ENCODE results near the gene QPCTL. TPM values are rescaled to one million over a fixed set of nuclear protein-coding genes. Genes with fewer than 3 reads are reported as not detected.
"Not testable (repeated sequence)": the region's sequence is repeated elsewhere in the genome, so short reads cannot be mapped to it uniquely, and the experiment has no call there.

Gene QPCTL
- polyA plus RNA-seq, 10 donors: 2.1 to 4.5 (median 3.4) TPM

DNA sequence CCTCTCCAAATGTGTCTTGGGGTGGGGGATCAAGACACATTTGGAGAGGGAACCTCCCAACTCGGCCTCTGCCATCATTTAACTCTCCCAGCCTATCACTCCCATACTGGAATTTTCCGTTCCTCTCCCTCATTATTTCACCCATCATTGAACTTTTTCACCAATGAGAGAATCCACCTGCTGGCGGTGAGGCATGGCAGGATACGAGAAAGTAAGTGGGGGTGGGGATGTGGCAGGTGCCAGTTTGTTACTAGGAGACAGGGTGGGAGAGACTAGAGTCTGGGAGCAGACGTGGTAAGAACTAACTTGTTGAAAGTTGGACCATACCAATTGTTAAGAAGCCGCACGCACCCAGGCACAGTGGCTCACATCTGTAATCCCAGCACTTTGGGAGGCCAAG, 17.5 kb upstream of the QPCTL start:
- DNase-seq: no peak

DNA sequence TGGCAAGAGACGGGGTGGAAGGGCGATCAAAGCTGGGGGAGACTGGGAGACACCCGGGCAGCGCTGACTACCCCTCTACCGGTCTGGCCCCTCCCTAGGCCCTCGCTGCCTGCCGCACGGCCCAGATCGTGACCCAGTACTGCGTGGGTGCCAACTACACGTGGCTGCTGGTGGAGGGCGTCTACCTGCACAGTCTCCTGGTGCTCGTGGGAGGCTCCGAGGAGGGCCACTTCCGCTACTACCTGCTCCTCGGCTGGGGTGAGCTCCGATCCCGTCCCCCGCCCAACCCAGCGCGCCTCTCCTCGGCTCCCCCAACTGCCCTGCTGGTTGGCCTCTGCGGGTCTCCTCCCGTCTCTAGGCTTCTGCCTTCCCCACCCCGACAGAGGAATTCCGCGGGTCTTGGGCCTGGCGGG, 15.6 kb upstream of the QPCTL start:
- DNase-seq: no peak

DNA sequence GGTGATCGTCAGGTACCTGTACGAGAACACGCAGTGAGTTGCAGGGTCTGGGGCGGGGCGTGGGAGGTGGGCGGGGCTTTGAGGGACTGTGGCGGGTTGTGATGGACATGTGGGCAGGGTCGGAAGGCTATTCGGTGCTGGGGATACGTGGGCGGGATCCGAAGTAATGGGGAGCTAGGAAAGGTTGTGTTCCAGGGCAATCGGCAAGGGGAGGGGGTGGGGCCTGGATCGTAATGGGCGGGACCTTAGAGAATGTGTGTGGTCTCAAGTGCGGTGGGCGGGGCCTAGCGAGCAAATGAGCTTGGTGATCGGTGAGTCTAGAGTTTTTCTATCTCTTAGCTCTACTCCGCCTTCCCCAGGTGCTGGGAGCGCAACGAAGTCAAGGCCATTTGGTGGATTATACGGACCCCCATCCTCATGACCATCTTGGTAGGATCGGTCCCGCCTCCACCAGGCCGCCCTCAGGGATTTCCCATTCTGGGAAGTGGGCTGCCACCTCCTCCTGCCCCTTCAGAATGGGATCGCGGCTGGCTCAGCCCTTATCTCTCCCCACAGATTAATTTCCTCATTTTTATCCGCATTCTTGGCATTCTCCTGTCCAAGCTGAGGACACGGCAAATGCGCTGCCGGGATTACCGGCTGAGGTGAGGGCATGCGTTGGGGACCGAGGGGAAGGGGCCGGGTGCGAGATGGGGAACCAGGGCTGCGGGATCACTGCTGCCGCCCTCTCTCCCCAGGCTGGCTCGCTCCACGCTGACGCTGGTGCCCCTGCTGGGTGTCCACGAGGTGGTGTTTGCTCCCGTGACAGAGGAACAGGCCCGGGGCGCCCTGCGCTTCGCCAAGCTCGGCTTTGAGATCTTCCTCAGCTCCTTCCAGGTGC, 14.9 kb upstream of the QPCTL start:
- DNase-seq: peak in 1 of 3 donors; percentile 48

DNA sequence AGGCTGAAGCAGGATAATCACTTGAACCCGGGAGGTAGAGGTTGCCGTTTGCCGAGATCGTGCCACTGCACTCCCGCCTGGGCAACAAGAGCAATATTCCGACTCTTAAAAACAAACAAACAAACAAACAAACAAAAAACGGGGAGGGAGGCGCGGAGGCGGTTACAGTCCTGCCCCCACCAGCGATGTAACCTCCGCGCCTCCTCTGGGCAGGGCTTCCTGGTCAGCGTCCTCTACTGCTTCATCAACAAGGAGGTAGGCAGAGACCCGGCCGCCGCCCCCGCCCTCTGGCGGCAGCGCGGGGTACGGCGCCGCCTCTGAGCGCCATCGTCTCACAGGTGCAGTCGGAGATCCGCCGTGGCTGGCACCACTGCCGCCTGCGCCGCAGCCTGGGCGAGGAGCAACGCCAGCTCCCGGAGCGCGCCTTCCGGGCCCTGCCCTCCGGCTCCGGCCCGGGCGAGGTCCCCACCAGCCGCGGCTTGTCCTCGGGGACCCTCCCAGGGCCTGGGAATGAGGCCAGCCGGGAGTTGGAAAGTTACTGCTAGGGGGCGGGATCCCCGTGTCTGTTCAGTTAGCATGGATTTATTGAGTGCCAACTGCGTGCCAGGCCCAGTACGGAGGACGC, 11.0 kb upstream of the QPCTL start:
- peak; percentile 49 to 85 (median 77) for DNase-seq

DNA sequence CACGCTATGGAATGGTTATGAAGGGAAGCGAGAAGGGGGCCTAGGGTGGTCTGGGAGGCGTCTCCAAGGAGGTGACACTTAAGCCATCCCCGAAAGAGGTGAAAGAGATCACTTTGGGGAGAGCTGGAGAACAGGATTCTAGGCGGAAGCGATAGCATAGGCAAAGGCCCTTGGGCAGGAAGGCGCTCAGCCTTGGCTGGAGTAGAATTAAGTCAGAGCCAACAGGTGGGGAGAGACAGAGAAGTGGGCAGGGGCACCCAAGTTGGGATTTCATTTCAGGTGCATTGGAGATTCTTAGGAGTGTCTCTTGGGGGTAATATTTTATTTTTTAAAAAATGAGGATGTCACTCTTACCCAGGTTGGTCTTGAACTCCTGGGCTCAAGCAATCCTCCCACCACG, 10.3 kb upstream of the QPCTL start:
- no peak for DNase-seq

DNA sequence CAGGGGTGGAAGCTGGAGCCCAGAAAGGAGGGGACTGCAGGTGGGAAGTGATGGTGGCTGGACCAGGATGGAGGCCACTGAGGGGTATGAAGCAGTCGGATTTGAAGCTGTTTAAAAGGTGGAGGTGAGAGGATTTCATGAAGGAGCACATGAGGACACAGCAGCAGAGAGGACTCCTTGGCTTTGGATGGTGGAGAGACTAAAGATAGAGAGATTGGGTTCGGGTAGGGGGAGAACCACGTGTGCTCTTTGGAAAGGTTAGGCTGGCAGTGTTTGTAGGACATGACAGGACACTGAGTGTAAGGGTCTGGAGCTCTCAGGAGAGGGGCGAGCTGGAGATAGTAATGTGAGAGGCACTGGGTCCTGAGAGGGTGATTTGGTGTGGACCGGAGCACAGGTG, 9.6 kb upstream of the QPCTL start:
- DNase-seq: no peak

DNA sequence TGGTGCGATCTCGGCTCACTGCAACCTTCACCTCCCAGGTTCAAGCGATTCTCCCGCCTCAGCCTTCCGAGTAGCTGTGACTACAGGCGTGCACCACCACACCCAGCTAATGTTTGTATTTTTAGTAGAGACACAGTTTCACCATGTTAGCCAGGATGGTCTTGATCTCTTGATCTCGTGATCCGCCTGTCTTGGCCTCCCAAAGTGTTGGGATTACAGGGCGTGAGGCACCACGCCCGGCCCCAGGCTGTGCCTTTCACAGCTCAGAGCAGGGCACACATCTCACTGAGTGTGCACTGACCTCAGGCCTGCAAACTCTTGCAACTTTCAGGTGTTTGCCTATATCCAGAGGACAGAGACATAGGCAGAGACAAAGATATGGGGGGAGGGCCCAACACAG, 7.4 kb upstream of the QPCTL start:
- DNase-seq: not testable (repeated sequence)

DNA sequence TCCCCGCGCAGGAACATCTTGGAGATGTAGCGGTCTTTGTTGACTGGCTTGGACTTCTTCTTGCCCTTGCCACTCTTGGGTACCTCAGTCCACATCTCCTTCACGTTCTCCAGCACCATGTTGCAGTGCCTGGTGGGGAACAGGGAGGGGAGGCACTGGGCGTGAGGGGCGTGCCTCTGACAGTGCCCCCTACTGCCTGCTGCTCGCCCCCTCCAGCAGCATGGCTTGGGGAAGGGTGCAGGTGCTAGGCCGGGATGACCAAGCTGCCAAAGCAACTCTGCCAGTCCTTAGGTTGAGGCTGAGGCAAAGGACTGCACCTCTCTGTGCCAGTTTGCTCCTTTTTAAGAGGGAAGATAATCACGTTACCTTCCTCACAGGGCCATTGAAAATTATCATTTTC, 4.9 kb upstream of the QPCTL start:
- DNase-seq: no peak

DNA sequence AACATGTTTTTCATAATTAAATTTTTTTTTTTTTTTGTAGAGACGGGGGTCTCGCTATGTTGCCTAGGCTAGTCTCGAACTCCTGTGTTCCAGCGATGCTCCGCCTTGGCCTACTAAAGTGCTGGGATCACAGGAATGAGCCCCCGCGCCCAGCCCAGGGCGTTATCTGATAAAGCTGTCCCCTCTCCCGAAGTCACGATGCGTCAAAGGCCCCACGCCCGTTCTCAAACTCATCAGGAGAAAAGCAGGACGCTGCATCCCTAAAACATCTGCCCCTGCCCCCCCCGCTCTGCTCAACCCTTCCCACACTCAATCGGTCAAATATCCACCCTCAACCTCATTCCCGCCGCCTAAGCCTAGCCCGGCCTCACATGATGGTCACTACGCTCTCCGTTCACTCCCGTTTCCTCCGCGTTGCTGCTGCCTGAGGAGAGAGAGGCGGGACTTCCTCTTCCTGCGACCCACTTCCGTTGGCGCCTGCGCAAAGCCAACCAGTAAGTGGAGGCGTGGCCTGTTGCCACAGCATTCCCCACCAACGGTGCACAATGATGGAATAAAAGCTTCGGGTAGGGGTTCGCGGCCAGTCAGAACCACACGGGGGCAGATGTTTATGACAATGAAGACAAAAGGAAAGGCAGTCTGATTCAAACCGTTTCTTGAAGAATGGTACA, 815 bp upstream of the QPCTL start, which contains the start of gene SNRPD2:
Gene SNRPD2 (minus strand): TSS at position 438 of the 671 bp plus-strand sequence. CDS start 65 bp downstream, at position 373.
- peak; percentile 95 to 98 (median 96) for DNase-seq

DNA sequence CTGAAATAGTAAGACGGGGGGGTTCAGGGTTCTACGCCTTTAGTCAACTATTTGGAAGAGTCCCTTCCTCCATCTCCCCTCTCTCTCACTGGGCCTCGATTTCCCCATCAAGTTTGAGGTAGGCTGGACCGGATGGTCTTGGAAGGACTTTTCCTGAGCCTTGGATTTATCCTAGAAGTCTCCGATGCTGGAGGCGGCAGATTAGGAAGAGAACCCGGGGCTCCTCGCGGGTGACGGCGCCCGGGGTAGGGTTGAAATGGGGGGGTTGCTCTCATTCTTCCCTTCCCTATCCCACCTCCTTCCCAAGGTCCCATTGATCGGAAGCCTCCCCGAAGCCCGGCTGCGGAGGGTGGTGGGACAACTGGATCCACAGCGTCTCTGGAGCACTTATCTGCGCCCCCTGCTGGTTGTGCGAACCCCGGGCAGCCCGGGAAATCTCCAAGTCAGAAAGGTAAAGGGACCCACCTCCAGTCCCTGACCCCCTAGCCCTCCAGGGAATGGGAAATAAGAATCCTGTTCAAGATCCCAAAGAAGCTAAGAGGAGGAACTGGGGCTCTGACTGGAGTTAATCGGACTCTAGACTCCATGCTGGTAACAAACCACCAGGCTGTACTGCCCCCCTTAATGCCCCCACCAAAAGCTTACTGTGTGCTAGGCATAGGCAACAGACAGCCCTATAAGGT, 781 bp downstream of the QPCTL start:
- DNase-seq: peak in 2 of 3 donors; percentile 71 to 84

DNA sequence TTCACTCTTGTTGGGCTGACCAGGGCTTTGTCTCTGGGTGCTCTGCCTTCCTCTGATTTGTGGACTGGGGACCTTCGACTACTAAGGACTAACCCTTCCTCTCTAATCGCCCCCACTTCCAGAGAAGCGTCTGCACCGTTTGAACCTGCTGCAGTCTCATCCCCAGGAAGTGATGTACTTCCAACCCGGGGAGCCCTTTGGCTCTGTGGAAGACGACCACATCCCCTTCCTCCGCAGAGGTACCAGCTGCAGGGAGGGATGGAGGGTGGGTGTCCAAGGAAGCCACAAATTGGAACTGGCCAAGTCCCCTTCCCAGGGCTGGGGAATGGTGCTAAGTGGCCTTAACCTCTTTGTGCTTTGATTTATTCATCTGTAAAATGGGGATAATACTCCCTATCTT, 9.2 kb downstream of the QPCTL start:
- no peak for DNase-seq

DNA sequence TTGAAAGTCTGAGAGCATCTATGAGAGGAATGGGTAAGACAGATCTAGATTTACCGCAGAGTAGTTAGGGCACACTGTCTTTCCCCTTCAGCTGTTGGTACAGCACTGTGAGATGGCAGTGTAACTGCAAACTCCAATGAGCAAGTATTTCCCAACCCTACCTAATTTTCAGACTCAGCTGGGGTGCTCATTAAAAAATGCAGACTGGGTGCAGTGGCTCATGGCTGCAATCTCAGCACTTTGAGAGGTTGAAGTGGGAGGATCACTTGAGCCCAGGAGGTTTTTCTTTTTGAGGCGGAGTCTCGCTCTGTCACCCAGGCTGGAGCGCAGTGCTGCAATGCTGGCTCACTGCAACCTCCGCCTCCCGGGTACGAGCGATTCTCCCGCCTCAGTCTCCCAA, 12.6 kb downstream of the QPCTL start:
- DNase-seq: no peak

DNA sequence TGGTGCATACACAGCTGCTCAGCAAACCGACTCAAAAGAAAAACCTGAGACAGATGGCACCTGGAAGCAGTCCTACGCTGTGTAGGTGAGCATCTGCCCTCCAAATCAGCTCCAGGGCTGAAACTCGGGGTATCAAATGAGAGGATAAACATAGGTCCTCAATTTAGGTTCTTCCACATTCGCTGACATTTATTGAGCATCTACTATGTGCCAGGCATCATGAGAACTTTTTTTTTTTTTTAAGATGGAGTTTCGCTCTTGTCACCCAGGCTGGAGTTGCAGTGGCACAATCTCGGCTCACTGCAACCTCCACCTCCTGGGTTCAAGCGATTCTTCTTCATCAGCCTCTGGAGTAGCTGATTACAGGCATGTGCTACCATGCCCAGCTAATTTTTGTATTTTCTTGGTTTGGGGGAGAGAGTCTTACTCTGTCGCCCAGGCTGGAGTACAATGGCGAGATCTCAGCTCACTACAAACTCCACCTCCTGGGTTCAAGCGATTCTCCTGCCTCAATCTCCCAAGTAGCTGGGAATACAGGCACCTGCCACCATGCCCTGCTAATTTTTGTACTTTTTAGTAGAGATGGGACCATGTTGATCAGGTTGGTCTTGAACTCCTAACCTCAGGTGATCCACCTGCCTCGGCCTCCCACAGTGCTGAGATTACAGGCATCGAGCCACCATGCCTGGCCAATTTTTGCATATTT, 13.4 kb downstream of the QPCTL start:
- DNase-seq: no peak

DNA sequence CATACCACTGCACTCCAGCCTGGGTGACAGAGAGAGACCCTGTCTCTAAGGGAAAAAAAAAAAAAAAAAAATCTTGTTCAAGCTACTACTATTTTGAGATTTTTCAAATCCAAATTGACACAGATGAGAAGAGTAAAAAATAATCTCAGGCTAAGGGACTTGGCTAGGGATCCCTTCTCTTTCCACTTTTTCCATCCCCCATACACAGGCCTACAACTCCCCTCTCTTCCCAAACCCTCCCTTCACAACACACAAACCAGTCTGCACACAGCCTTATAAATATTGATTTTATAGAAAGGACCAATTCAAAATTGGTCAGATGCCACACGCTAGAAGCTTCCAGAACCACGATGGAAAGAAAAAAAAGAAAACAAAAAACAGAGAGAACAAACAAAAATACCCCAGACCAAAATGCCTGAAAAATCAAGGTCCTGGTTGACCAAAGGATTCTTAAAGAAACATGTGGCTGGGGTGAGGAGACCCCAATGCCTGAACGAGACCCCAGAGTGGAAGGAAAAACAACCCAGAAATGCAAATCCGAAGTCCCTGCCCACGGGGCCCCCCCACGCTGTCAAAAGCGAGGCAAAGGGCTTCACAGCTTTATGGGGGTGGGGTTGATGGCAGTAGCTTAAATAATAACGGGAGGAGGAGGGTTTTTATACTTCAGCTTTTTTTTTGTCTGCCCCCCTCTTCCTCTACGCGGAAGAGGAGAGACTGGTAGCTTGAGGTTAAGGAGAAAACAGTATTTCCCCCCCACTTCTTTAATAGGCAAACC, 18.1 kb downstream of the QPCTL start:
- DNase-seq: no peak

DNA sequence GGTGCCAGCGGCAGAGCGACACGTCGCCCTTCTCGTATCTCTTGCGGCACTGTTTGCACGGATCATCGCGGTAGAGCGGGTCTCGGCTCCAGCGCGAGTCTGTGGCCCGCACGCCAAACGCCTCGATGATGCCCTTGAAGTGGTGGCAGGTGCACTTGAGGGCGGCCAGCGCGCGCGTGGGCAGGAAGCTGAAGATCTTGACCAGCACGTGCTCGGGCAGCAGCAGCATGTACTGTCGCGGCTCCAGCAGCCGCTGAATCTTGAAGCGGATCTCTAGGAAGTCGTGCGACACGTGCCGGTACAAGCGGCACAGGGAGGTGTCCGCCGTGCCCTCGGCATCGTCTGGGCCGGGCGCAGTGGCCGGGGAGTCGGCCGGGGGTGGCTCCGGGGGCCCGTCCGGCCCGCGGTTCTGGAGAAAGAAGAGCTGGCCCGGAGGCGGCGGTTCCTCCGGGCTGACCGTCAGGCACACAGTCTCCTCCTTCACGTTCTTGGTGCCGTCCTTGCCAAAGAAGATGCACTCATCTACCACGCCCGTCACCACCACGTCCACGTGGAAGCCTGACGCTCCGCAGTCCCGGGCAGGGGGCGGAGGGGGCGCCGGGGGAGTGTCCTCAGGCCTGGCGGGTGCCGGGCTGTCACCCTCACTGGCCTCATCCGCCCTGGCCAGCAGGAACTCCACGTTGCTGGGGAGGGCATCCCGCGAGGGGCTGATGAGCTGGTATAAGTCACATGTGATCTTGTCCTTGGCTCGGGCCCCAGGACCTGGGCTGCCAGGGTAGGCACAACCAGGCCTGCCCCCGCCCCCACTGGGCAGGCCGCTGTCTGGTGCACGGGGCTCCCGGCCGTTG, 19.6 kb downstream of the QPCTL start:
- DNase-seq: no peak

DNA sequence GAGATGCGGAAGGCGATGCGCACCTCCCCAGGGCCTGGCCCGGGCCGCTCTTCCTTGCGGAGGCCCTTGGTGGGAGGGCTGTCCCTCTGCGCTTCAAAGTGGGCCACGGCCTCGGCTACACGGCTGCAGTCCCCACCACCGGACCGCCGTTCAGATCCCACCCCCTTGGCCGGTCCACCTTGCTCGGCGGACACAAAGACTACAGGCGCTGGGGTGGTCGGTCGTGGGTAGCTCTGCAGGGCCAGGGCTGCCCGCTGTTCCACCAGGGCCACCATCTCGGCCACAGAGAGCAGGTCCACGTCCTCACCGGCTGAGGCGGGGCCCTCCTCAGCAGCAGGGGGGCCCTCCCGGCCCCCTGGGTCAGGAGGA, 20.2 kb downstream of the QPCTL start:
- no peak for DNase-seq

DNA sequence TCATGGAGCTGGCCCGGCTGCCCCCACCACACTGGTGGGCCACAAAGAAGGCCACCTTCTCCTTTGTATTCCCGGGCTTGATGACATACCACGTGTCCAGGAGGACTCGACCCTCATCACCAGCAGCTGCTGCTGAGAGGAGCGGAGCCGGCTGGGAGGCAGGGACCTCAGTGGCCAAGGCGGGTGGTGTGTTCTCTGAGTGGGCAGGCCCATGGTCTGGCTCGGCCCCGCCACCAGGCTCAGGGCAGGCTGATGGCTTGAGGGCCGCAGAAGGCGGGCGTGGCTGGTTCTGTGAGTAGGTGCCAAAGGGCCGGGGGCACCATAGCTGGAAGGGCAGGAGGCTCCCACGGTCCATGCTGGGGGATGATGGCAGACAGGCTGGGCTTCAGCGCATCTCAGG, 20.7 kb downstream of the QPCTL start:
- no peak for DNase-seq

DNA sequence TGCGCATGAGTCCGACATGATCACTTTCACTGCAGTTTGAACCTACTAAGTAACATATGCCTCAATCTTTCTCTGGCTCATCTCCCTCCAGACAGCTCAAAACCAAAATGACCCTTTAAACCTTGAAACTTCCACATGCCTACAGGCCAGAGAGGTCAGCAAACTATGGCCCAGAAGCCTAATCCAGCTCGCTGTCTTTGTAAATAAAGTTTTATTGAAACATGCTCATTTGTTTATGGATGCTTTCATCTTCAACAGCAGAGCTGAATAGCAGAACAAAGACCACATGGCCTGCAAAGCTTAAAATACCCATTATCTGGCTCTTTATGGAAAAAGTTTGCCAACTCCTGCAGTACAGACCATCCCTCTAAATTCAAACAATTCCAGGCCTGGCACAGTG, 22.7 kb downstream of the QPCTL start:
- DNase-seq: no peak

DNA sequence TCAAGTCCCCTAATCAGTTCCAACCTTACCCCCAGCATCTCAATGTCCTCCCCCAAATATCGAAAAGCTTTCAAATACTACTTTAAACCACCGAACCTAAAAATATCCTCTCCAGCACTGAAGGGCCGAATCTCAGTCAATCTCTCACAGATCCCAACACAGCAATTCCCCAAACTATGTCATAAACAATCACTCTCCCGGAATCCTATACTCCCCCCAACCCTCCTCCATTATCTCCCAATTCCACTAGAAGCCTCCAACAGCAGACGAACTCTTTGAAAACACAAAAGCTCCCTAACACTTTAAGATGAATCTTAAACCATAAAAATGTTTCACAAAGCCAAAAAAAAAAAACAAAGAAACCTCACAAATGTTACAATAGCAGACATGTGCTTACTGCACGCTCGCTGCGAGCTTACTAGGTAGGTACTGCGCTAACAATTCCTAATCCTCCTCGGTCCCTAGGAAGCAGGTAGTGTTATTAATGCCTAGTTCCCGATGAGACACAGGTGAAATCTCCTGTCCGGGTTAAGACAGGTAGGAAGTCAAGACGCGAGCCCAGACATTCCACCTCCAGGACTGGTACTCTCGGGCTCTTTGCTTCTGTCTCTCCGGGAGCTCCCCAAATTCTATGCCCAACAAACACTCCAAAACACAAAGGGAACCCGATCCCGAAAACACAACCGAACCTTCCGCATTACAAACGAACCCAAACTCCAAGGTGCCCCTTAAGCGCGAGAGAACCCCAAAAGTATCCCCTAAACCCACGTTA, 24.1 kb downstream of the QPCTL start:
- DNase-seq: peak; percentile 21 to 67 (median 23)
